ENCODE measurements around the gene RASGRF1.

The RASGRF1 gene

DNA sequence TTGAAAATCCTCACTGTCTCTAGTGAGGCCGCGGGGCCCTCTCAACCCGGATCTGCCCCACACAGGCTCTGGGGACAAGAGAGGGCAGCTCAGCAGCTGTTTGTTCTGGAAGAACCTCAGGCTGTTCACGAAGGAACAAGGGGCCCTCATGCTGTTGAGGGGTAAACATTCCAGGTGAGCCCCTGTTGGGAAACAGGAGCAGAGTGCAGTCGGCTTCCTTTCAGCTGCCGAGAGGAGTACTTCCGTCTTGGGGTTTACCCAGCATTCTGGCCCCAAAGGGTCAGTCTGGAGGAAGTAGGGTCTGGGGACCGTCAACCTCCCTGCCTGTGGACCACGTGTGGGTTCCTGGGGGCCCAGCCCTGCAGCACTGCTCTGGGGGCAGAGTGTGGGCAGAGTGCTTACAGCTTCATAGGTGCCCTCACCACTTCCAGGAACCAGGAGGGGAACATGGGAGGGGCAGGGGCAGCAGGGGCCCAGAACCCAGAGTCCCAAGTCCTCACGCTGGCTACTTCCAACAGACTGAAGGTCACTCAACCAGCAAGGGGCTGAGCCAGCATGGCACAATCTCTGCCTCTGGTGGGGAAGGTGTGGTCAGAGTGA lies 96.5 kb downstream of the RASGRF1 start:
- no peaks in the 10 kb centered on the region for H3K9me3 Mint-ChIP-seq
- TF ChIP-seq, protein P1, sequence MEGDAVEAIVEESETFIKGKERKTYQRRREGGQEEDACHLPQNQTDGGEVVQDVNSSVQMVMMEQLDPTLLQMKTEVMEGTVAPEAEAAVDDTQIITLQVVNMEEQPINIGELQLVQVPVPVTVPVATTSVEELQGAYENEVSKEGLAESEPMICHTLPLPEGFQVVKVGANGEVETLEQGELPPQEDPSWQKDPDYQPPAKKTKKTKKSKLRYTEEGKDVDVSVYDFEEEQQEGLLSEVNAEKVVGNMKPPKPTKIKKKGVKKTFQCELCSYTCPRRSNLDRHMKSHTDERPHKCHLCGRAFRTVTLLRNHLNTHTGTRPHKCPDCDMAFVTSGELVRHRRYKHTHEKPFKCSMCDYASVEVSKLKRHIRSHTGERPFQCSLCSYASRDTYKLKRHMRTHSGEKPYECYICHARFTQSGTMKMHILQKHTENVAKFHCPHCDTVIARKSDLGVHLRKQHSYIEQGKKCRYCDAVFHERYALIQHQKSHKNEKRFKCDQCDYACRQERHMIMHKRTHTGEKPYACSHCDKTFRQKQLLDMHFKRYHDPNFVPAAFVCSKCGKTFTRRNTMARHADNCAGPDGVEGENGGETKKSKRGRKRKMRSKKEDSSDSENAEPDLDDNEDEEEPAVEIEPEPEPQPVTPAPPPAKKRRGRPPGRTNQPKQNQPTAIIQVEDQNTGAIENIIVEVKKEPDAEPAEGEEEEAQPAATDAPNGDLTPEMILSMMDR (IDR thresholded peaks at IDR 0.05; ENCODE audit: unreplicated experiment in 3 of 3): no peak
- H3K36me3 Mint-ChIP-seq (ENCODE audit: low read depth): no peaks in the 10 kb centered on the region
- H3K27me3 Mint-ChIP-seq (ENCODE audit: low read depth): peaks cover 15% of the 10 kb centered on the region
- H3K4me1 Mint-ChIP-seq: peaks cover 10% of the 10 kb centered on the region
- H3K4me3 Mint-ChIP-seq: no peak overlapping the region
- H3K27ac Mint-ChIP-seq: no peak overlapping the region

DNA sequence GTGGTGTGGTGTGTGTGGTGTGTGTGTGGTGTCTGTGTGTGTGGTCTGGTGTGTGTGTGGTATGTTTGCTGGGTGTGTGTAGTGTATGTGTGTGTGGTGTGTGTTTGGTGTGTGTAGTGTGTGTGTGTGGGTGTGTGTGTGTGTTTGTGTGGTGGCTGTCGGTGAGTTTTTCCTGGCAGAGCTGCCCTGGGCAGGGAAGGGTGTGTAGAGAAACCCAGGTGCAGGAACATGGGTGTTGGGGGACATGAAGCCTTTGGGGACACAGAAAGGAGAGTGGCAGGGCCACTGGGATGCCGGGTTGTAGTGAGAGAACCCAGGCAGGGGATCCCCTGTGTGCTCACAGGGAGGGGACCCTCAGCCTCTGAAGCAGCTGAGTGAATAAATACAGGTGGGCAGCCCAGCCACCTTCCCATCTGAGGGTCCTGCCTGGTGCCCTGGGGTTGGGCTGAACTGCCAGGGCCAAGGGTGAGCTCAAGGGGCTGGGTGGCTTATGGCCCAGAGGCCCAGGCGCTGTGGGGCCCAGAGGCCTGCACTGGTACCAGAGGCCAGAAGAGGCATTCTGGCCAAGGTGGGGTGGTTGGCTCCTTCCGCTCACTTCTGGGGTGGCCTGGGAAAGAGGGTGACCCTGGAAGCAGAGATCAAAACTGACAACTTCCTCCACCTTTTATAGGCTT lies 97.2 kb downstream of the RASGRF1 start:
- no peak overlapping the region for H3K4me3 Mint-ChIP-seq
- TF ChIP-seq, protein P1 (IDR thresholded peaks at IDR 0.05; ENCODE audit: unreplicated experiment in 3 of 3): no peak
- peak overlapping the region in 1 of 3 experiments; percentile 43 for H3K27ac Mint-ChIP-seq
- H3K9me3 Mint-ChIP-seq: no peaks in the 10 kb centered on the region
- peaks cover 18% of the 10 kb centered on the region for H3K27me3 Mint-ChIP-seq (ENCODE audit: low read depth)
- peaks cover 12% of the 10 kb centered on the region for H3K4me1 Mint-ChIP-seq
- no peaks in the 10 kb centered on the region for H3K36me3 Mint-ChIP-seq (ENCODE audit: low read depth)

DNA sequence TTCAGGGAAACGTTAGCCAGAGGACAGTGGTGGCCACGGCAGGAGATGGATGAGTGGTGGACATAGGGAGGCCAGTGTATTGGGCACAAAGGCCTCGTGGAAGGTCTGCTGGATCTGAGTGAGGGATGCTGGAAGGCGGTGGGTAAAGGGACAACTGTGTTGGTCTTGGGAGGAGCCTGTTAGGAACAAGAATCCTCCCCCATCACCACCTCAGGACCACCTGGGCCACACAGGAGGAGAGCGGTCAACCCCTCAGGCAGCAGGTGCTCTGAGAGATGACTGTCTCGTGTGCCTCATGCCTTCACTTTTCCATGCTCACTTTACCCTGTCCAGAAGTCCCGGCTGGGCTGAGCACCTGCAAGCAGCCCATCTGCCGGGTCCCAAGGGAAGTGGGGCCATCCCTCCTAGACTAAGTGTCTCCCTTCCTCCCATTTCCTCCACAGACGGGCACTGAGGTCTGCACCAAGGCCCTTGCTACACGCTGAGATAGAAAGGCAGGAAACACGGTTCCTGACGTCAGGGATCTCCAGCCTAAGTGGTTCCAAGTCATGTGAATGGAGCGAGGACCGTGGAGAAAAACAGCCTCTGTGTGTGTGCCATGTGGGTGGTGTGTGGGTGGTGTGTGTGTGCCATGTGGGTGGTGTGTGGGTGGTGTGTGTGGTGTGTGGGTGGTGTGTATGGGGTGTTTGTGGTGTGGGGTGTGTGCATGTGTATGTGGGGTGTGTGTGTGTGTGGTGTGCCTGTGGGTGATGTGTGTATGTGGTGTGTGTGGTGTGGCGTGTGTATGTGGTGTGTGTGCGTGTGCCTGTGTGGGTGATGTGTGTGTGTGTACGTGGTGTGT lies 97.9 kb downstream of the RASGRF1 start:
- TF ChIP-seq, protein P1 (IDR thresholded peaks at IDR 0.05; ENCODE audit: unreplicated experiment in 3 of 3): no peak
- H3K27me3 Mint-ChIP-seq (ENCODE audit: low read depth): peaks cover 14% of the 10 kb centered on the region
- H3K4me3 Mint-ChIP-seq: no peak overlapping the region
- H3K36me3 Mint-ChIP-seq (ENCODE audit: low read depth): no peaks in the 10 kb centered on the region
- H3K27ac Mint-ChIP-seq: peak overlapping the region in 1 of 3 experiments; percentile 43
- H3K9me3 Mint-ChIP-seq: no peaks in the 10 kb centered on the region
- H3K4me1 Mint-ChIP-seq: peaks cover 14% of the 10 kb centered on the region

DNA sequence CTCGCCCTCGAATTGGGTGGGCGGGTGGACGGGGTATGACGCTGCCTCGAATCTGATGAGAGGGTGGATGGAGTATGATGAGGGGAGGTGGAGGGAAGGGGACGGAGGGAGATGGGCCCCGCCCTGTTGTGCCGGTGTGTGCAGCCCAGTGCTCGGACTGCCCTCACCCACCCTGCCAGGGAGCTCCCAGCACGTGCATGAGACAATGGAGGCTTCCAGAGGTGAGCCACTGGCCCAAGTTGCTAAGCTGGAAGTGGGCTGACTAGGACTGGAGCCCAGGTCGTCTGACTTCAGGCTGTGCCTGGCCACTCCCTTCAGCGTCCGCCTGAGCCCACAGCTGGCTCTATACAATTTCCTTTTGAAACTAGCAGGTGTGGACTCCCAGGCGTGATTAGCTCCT lies 98.7 kb downstream of the RASGRF1 start:
- H3K36me3 Mint-ChIP-seq (ENCODE audit: low read depth): no peaks in the 10 kb centered on the region
- no peak overlapping the region for H3K4me3 Mint-ChIP-seq
- H3K9me3 Mint-ChIP-seq: no peaks in the 10 kb centered on the region
- TF ChIP-seq, protein P1 (IDR thresholded peaks at IDR 0.05; ENCODE audit: unreplicated experiment in 3 of 3): no peak
- peaks cover 12% of the 10 kb centered on the region for H3K27me3 Mint-ChIP-seq (ENCODE audit: low read depth)
- peaks cover 14% of the 10 kb centered on the region for H3K4me1 Mint-ChIP-seq
- H3K27ac Mint-ChIP-seq: no peak overlapping the region

DNA sequence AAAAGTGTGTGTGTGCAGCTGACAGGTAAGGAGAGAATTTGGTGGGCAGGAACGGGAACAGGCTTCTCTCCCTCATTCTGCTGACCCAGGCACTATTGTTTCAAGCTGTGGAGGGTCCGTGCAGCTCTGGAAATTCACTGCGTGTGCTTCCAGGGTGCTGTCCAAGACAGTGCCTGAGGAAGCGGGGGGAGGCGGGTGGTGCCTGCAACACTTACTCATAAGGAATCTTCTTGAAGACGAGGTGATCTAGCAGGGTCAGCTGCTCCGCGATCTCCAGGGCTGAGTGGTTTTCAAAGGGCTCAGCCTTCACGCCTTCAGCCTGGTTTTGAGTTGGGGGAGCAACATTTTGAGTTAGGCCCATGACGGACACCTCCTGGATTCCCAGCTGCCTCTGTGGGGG lies 99.1 kb downstream of the RASGRF1 start:
- Mint-ChIP-seq H3K9me3 (no peaks in the 10 kb centered on the region), H3K4me3 (no peak overlapping the region), H3K27ac (peak overlapping the region in 1 of 3 experiments; percentile 17), H3K36me3 (ENCODE audit: low read depth) (no peaks in the 10 kb centered on the region), H3K27me3 (ENCODE audit: low read depth) (peaks cover 9% of the 10 kb centered on the region), H3K4me1 (peaks cover 14% of the 10 kb centered on the region)
- TF ChIP-seq, protein P1 (IDR thresholded peaks at IDR 0.05; ENCODE audit: unreplicated experiment in 3 of 3): no peak

All from nephron (organoid).